ENCODE results near the gene FUT8.
A peak's percentile ranks its signal among the peaks of the same experiment; 100 is the strongest.

The FUT8 gene

GRCh38 chr14:65412032-65412846, at the start of gene FUT8:
TSS of gene FUT8 (plus strand) at chr14:65412730. CDS start at chr14:65561564, 148,834 bp downstream.
- peak; percentile 78 for DNase-seq (ENCODE audit: low spot score)

GRCh38 chr14:65366802-65367565, 45.5 kb upstream of the FUT8 start:
- no peak for DNase-seq (ENCODE audit: low spot score)

- DNase-seq (ENCODE audit: low spot score): peak; percentile 31
These were observed 43.0 kb upstream of the FUT8 start for GRCh38 chr14:65369560-65369959.

- no peak for DNase-seq (ENCODE audit: low spot score)
These were observed 41.7 kb upstream of the FUT8 start for GRCh38 chr14:65370801-65371248.

- no peak for DNase-seq (ENCODE audit: low spot score)
These were observed 40.7 kb upstream of the FUT8 start for GRCh38 chr14:65371784-65372183.

GRCh38 chr14:65373016-65373670, 39.4 kb upstream of the FUT8 start:
- DNase-seq (ENCODE audit: low spot score): no peak

GRCh38 chr14:65373671-65374039, 38.9 kb upstream of the FUT8 start:
- no peak for DNase-seq (ENCODE audit: low spot score)

GRCh38 chr14:65377576-65377975, 35.0 kb upstream of the FUT8 start:
- DNase-seq (ENCODE audit: low spot score): no peak

GRCh38 chr14:65382586-65382985, 29.9 kb upstream of the FUT8 start:
- DNase-seq (ENCODE audit: low spot score): no peak

- DNase-seq (ENCODE audit: low spot score): no peak
These were observed 25.4 kb upstream of the FUT8 start for GRCh38 chr14:65387171-65387570.

- DNase-seq (ENCODE audit: low spot score): no peak
These were observed 24.9 kb upstream of the FUT8 start for GRCh38 chr14:65387628-65388027.

GRCh38 chr14:65392296-65392695, 20.2 kb upstream of the FUT8 start:
- DNase-seq (ENCODE audit: low spot score): no peak

- DNase-seq (ENCODE audit: low spot score): no peak
These were observed 16.2 kb upstream of the FUT8 start for GRCh38 chr14:65396082-65396910.

- DNase-seq (ENCODE audit: low spot score): no peak
These were observed 9.3 kb upstream of the FUT8 start for GRCh38 chr14:65403231-65403630.

GRCh38 chr14:65408113-65408512, 4.4 kb upstream of the FUT8 start:
- DNase-seq (ENCODE audit: low spot score): no peak

GRCh38 chr14:65410640-65411039, 1.9 kb upstream of the FUT8 start:
- no peak for DNase-seq (ENCODE audit: low spot score)

GRCh38 chr14:65411656-65412031, 886 bp upstream of the FUT8 start:
- peak; percentile 81 for DNase-seq (ENCODE audit: low spot score)

GRCh38 chr14:65412856-65413738, 567 bp downstream of the FUT8 start:
- DNase-seq (ENCODE audit: low spot score): peak; percentile 54

GRCh38 chr14:65413739-65414045, 1.2 kb downstream of the FUT8 start:
- DNase-seq (ENCODE audit: low spot score): no peak

- peak; percentile 65 for DNase-seq (ENCODE audit: low spot score)
These were observed 2.5 kb downstream of the FUT8 start for GRCh38 chr14:65414961-65415589.

GRCh38 chr14:65415613-65416012, 3.1 kb downstream of the FUT8 start:
- no peak for DNase-seq (ENCODE audit: low spot score)
